GM13976 (cell line): ENCODE results near the gene ASB4.
A peak's percentile ranks its signal among the peaks of the same experiment; 100 is the strongest.
"Not testable (repeated sequence)": the region's sequence is repeated elsewhere in the genome, so short reads cannot be mapped to it uniquely, and the experiment has no call there.

Experiments used
- DNase-seq: peaks from one replicate; pipeline ENCODE4 v3.0.0; 2012; ENCODE audit warnings: low spot score
- CTCF ChIP-seq: IDR thresholded peaks from 2 replicates; pipeline ENCODE4 v1.5.1; 2012; ENCODE audit warnings: borderline replicate concordance, mild to moderate bottlenecking; ENCODE audit not compliant: insufficient read depth; ENCODE audit errors: extremely low read depth, missing control alignments, control extremely low read depth
- in situ Hi-C: fragments of 300-500 bp; cut with MboI; formaldehyde crosslinking; loops from one replicate; pipeline ENCODE4 v1.12.0; 2022; ENCODE audit warnings: low sequenced_read_pairs, mixed read lengths, inconsistent platforms; ENCODE audit not compliant: unreplicated experiment

Gene ASB4

GRCh38 chr7:95547361-95548348, 61.9 kb downstream of the ASB4 start:
- in situ Hi-C loops = no loop called here
- no peak for DNase-seq
- TF ChIP-seq CTCF = no peak

- in situ Hi-C loops = no loop called here
- DNase-seq = peak; percentile 13
- no peak for TF ChIP-seq CTCF
These were observed 64.2 kb downstream of the ASB4 start for GRCh38 chr7:95549818-95550529.

- in situ Hi-C loops = no loop called here
- no peak for DNase-seq
- no peak for TF ChIP-seq CTCF
These were observed 64.8 kb downstream of the ASB4 start for GRCh38 chr7:95550546-95550945.

DNA sequence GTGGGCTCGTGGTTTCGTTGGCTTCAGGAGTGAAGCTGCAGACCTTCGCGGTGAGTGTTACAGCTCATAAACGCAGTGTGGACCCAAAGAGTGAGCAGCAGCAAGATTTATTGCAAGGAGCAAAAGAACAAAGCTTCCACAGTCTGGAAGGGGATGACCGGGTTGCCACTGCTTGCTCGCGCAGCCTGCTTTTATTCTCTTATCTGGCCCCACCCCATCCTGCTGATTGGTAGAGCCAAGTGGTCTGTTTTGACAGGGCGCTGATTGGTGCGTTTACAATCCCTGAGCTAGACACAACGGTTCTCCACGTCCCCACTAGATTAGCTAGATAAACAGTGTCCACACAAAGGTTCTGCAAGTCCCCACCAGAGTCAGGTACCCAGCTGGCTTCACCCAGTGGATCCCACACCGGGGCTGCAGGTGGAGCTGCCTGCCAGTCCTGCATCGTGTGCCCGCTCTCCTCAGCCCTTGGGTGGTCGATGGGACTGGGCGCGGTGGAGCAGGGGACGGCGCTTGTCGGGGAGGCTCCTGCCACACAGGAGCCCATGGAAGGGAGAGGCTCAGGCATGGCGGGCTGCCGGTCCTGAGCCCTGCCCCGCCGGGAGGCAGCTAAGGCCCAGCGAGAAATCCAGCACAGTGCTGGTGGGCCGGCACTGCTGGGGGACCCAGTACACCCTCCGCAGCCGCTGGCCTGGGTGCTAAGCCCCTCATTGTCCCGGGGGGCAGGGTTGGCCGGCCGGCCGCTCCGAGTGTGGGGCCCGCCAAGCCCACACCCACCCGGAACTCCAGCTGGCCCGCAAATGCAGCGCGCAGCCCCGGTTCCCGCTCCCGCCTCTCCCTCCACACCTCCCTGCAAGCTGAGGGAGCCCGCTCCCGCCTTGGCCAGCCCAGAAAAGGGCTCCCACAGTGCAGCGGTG, 66.5 kb downstream of the ASB4 start:
- in situ Hi-C loops, DNase-seq: not testable (repeated sequence)

GRCh38 chr7:95553939-95554338, 68.2 kb downstream of the ASB4 start:
- no peak for TF ChIP-seq CTCF
- no peak for DNase-seq
- in situ Hi-C loops = no loop called here

DNA sequence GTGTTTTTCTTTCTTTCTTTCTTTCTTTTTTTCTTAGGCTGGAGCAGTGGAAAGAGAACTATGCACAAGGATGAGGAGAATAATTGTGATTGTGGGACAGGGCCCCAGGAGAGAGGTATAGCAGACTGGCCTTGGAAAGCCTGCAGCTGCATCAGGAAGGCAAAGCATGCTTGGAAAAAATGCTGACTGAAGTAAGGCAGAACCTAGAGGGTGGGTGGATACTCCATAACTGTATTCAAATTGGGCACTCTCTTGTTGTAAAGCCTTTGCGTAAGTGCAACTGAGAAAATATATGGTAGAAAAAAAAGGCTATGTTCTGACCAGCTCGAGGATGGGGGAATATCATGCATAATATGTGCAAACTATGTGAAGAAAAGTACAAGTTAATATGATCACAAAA, 71.0 kb downstream of the ASB4 start:
- in situ Hi-C loops = no loop called here
- DNase-seq = no peak
- no peak for TF ChIP-seq CTCF
